Astrocyte (in vitro differentiated cells and primary cell): ENCODE data around the gene IGFBP5.

Experiments used
- EZH2 ChIP-seq: IDR thresholded peaks from 2 replicates; pipeline ENCODE4 v1.6.1; 2012; ENCODE audit warnings: mild to moderate bottlenecking, low read length, inconsistent platforms; ENCODE audit not compliant: insufficient read depth
- TF ChIP-seq, protein P1 (sequence below): IDR thresholded peaks from 2 replicates; pipeline ENCODE4 v1.5.1; 2011; ENCODE audit warnings: low read depth, mild to moderate bottlenecking, inconsistent platforms, low read length, moderate library complexity; ENCODE audit not compliant: insufficient read depth

DNA sequence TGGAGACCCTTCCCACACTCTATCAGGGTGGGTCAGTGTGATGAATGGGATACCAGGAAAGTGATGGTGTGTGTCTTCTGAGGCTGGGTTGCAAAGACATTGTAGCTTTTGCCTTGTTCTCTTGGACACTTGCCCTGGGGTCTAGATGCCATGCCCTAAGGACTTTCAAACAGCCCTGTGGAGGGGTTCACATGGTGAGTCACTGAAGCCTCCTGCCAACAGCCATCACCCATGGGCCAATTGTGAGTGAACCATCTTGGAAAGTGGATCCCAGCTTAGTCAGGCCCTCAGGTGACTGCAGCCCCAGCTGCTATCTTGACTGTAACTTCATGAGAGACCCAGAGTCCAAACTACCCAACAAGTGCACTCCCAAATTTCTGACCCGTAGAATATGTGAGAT is 25.8 kb upstream of the IGFBP5 start:
- TF ChIP-seq, protein P1, sequence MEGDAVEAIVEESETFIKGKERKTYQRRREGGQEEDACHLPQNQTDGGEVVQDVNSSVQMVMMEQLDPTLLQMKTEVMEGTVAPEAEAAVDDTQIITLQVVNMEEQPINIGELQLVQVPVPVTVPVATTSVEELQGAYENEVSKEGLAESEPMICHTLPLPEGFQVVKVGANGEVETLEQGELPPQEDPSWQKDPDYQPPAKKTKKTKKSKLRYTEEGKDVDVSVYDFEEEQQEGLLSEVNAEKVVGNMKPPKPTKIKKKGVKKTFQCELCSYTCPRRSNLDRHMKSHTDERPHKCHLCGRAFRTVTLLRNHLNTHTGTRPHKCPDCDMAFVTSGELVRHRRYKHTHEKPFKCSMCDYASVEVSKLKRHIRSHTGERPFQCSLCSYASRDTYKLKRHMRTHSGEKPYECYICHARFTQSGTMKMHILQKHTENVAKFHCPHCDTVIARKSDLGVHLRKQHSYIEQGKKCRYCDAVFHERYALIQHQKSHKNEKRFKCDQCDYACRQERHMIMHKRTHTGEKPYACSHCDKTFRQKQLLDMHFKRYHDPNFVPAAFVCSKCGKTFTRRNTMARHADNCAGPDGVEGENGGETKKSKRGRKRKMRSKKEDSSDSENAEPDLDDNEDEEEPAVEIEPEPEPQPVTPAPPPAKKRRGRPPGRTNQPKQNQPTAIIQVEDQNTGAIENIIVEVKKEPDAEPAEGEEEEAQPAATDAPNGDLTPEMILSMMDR = no peak
- TF ChIP-seq EZH2 = no peak
